H7 (cell line): ENCODE data around the gene KCNIP1. TPM values are rescaled to one million over a fixed set of nuclear protein-coding genes. Genes with fewer than 3 reads are reported as not detected.
A peak's percentile ranks its signal among the peaks of the same experiment; 100 is the strongest.

ENCODE experiments used
- DNase-seq: peaks from one replicate; pipeline ENCODE4 v3.0.0; 2012
- H3K27me3 ChIP-seq: 2 replicates; pipeline ENCODE4 v1.6.0; 2011; ENCODE audit warnings: mild to moderate bottlenecking, low read length; ENCODE audit not compliant: control insufficient read depth, insufficient read depth
- H3K36me3 ChIP-seq: replicated peaks from 2 replicates; pipeline ENCODE4 v1.5.1; 2011; ENCODE audit warnings: low read length; ENCODE audit not compliant: control insufficient read depth, insufficient read depth
- H3K4me3 ChIP-seq: 2 replicates; pipeline ENCODE4 v1.5.1; 2011; ENCODE audit warnings: low read depth, mild to moderate bottlenecking, control low read depth, low read length, moderate library complexity; ENCODE audit not compliant: insufficient read depth
- total RNA-seq: library from RNA; depleted of rRNA; stranded (reverse); fragments of >200 nt; shearing (Covaris generic); gene quantifications from 2 replicates; pipeline ENCODE4 v1.2.3, GENCODE V29; 2014

Gene KCNIP1
- total RNA-seq, 1 experiment from 2014 or later: 0.48 TPM

- Histone ChIP-seq H3K4me3 (no peak overlapping the region), H3K36me3 (no peaks in the 10 kb centered on the region), H3K27me3 (no peaks in the 10 kb centered on the region)
- DNase-seq: no peak
Observed at GRCh38 chr5:170611449-170612090, 107.8 kb downstream of the KCNIP1 start.

- peak; percentile 59 for DNase-seq
- no peak overlapping the region for H3K4me3 ChIP-seq
- no peaks in the 10 kb centered on the region for H3K36me3 ChIP-seq
- H3K27me3 ChIP-seq: no peaks in the 10 kb centered on the region
Observed at GRCh38 chr5:170612256-170612678, 108.4 kb downstream of the KCNIP1 start.

GRCh38 chr5:170614065-170614490 is 110.3 kb downstream of the KCNIP1 start:
- DNase-seq: no peak
- no peaks in the 10 kb centered on the region for H3K36me3 ChIP-seq
- no peaks in the 10 kb centered on the region for H3K27me3 ChIP-seq

DNA sequence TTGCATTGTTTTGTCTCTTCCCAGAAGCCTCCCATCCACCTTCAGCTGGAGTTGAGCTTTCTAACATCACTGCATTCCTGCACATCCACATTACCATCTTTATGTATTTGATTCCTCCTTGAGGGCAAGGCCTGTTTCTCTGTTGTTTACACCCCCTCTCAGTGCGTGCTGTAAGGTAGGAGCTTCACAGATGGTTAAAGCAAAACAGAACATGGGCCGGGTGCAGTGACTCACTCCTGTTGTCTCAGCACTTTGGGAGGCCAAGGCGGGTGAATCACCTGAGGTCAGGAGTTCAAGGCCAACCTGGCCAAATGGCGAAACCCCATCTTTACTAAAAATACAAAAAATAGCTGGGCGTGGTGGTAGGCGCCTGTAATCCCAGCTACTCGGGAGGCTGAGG is 110.9 kb downstream of the KCNIP1 start:
- DNase-seq: no peak
- Histone ChIP-seq H3K36me3 (no peaks in the 10 kb centered on the region), H3K27me3 (no peaks in the 10 kb centered on the region), H3K4me3 (no peak overlapping the region)

More at GRCh38 chr5:170614065-170614490, 110.3 kb downstream of the KCNIP1 start:
- no peak overlapping the region for H3K4me3 ChIP-seq

DNA sequence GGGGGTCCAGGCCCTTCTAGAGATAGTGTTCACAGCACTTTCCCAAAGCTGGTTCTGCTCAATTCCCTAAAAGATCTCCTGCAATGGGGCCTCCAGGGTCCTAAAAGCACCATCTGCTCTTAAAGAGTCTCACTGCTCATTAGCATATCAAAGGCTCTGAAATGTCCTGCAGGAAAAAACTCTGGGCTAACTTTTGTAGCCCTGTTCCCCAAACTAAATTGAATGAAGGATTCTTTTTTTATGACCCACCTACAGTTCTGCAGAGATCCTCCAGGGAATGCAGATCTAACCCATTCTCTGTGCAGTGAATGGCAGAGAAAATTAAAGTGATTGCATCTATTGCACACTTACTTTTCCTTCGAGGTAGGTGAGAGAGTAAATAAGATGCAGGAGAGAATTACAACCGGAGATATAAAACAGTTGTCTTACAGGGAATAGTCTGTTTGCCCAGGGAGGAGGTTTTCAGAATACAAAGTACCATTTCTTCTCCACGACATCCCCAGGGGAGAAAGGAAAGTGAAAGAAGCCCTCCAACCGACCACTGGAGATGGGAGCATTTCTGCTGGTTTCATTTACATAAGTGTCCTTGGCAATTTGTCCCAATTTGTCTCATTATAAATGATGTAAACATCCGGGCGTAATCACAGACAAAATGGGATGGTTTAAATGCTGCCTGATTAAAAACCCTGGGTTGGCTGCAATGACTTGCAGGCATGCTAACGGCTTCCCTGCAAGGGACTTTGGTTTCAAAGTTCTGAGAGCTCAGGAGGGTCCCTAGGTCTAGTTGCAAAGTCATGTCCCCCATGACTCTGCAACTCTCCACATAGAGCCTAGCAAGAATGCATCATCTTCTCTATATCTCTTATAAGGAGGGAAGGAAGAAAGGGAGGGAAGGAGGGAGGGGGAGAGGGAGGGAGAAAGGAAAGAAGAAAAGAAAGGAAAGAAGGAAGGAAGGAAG is 114.0 kb downstream of the KCNIP1 start:
- DNase-seq: no peak
- H3K36me3 ChIP-seq: no peaks in the 10 kb centered on the region
- H3K4me3 ChIP-seq: no peak overlapping the region
- no peaks in the 10 kb centered on the region for H3K27me3 ChIP-seq

GRCh38 chr5:170619869-170620268 is 116.0 kb downstream of the KCNIP1 start:
- DNase-seq: no peak
- no peaks in the 10 kb centered on the region for H3K36me3 ChIP-seq
- H3K4me3 ChIP-seq: no peak overlapping the region
- H3K27me3 ChIP-seq: 0 out of 2 replicates have a peak, but pooled peaks cover 1% of the 10 kb centered on the region

DNA sequence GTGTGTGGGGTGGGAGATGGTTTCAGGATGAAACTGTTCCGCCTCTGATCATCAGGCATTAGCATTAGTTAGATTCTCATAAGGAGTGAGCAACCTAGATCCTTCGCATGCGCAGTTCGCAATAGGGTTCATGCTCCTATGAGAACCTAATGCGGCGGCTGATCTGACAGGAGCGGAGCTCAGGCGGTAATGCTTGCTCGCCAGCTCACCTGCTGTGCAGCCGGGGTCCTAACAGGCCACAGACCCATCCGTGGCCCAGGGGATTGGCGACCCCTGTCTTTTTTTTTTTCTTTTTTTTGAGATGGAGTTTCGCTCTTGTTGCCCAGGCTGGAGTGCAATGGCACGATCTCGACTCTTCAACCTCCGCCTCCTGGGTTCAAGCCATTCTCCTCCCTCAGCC is 119.1 kb downstream of the KCNIP1 start:
- no peak overlapping the region for H3K4me3 ChIP-seq
- H3K27me3 ChIP-seq: peaks cover 4% of the 10 kb centered on the region; the same call in 1 of the 2 replicates
- no peaks in the 10 kb centered on the region for H3K36me3 ChIP-seq
- DNase-seq: no peak

- H3K27me3 ChIP-seq: peaks cover 4% of the 10 kb centered on the region; the same call in 1 of the 2 replicates
- peak; percentile 88 for DNase-seq
- no peaks in the 10 kb centered on the region for H3K36me3 ChIP-seq
Observed at GRCh38 chr5:170623576-170624181, 119.9 kb downstream of the KCNIP1 start.

DNA sequence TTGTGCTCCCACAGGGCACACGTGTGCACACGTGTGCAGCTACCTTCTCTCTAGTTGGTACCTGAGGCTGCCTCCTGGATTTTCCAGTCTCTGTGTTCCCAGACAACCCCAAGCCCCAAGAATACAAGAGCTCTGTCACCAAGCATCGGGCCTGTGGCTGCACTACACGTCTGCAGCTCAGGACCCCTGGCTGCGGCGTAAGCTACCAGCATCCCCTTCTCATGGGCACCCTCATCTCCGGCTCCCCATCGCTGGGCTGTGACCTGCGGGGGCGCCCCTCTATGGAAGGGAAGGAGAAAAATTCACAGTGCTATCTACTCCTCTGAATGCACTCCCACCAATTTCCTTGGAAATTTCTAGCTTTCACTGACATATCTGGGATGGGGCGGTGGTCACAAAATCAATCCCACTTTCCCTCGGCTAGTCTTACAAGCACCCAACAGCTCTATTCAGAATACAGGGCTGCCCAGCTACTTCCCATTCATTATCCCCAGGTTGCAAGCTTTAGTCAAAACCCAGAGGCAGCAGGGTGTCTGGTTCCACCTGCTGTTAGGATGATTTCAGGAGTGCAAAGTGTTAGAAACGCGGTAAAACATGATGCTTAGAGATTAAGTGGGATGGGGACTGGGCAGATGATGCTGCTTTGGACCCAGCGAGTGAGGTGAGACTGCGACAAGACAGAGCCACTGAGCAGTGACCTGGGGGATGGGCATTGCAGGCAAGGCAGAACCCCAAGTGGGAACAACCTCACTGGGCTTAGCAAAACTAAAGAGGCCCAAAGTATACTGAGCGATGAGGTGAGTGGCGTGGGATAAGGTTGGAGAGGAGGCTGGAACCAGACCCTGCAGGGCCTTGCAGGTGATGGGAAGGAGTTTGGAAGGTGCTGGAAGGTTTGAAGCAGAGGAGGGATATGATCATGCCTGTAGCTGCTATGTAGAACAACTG is 121.7 kb downstream of the KCNIP1 start:
- H3K4me3 ChIP-seq: no peak overlapping the region
- peak; percentile 63 for DNase-seq
- peaks cover 4% of the 10 kb centered on the region; the same call in 1 of the 2 replicates for H3K27me3 ChIP-seq
- H3K36me3 ChIP-seq: no peaks in the 10 kb centered on the region

More at GRCh38 chr5:170623576-170624181, 119.9 kb downstream of the KCNIP1 start:
- no peak overlapping the region for H3K4me3 ChIP-seq

DNA sequence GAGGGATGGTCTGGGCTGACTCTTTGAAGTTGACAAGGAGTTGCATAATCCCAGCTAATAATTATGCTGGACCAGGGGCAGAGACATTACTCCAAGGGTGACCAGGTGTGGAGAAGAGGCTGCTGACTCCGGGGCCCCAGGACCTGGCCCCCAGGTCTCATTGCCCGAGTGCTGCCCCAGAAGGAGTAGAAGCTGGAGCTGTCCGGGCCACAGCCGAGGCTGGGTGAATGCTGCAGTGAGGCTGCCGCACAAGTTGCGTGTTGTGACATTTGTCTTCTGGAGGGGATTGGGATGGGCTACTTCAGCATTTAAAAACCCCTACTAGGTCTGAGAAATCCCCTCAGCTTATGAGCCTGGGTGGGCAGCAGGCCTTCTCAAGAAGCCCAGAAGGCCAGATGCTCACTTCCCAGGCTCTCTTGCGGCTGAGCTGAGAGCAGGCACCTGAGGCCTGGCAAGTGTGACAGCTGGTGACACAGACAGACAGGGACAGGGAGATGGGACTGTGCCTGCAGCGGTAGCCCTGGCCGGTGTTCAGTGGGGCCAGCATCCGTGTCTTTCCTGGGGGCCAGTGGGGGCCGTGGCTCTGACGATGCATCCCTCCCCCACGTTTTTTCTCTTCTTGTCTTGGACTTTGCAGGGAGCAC is 122.8 kb downstream of the KCNIP1 start:
- DNase-seq: no peak
- H3K27me3 ChIP-seq: peaks cover 4% of the 10 kb centered on the region; the same call in 1 of the 2 replicates
- no peaks in the 10 kb centered on the region for H3K36me3 ChIP-seq
- H3K4me3 ChIP-seq: no peak overlapping the region

GRCh38 chr5:170627271-170627670 is 123.5 kb downstream of the KCNIP1 start:
- DNase-seq: no peak
- no peaks in the 10 kb centered on the region for H3K36me3 ChIP-seq
- H3K27me3 ChIP-seq: peaks cover 4% of the 10 kb centered on the region; the same call in 1 of the 2 replicates
- no peak overlapping the region for H3K4me3 ChIP-seq

DNA sequence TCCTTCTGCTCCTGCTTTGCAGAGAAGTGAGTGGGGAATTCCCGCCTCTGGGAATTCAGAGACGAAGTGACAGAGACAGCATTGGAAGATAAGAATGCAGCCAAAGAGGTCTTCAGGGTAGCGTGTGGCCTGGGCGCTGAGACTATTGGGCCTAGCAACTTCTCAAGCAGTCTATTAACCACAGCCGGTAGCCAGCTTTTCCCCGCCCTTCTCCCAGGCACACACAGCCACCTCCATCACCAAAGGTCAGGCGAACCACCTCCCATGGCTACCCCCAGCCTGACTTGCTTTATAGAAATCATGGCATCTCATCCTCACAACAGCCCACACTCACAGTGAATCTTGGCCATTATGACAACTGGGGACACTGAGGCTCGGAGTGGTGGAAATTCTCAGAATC is 124.2 kb downstream of the KCNIP1 start:
- H3K36me3 ChIP-seq: no peaks in the 10 kb centered on the region
- H3K27me3 ChIP-seq: peaks cover 4% of the 10 kb centered on the region; the same call in 1 of the 2 replicates

More for the DNA sequence above, 124.2 kb downstream of the KCNIP1 start:
- H3K4me3 ChIP-seq: no peak overlapping the region
- no peak for DNase-seq
